Parathyroid adenoma (tissue), 2 donors: ENCODE results near the gene GNB1L.
"Not testable (repeated sequence)": the region's sequence is repeated elsewhere in the genome, so short reads cannot be mapped to it uniquely, and the experiment has no call there.

Experiments used
- H2AFZ ChIP-seq: fragments of 300-600 bp; sonication (generic); one replicate; pipeline ENCODE4 v1.7.0; 2017; ENCODE audit warnings: antibody characterized with exemption, mild to moderate bottlenecking
- H3K27ac ChIP-seq: fragments of 300-600 bp; sonication (generic); one replicate; pipeline ENCODE4 v1.7.0; 2017
- H3K27me3 ChIP-seq: fragments of 300-600 bp; sonication (generic); one replicate; pipeline ENCODE4 v1.7.0; 2017; ENCODE audit warnings: low read length; ENCODE audit not compliant: control insufficient read depth, insufficient read depth
- H3K36me3 ChIP-seq: fragments of 300-600 bp; sonication (generic); one replicate; pipeline ENCODE4 v1.7.0; 2017; ENCODE audit warnings: low read length; ENCODE audit not compliant: control insufficient read depth, insufficient read depth
- H3K4me1 ChIP-seq: fragments of 300-600 bp; sonication (generic); one replicate; pipeline ENCODE4 v1.7.0; 2017; ENCODE audit warnings: control low read depth
- H3K4me2 ChIP-seq: fragments of 300-600 bp; sonication (generic); one replicate; pipeline ENCODE4 v1.7.0; 2017; ENCODE audit warnings: low read length
- H3K4me3 ChIP-seq: fragments of 300-600 bp; sonication (generic); one replicate; pipeline ENCODE4 v1.7.0; 2017; ENCODE audit warnings: low read depth, low read length
- H3K79me2 ChIP-seq: fragments of 300-600 bp; sonication (generic); one replicate; pipeline ENCODE4 v1.7.0; 2017; ENCODE audit warnings: control low read depth
- H3K9ac ChIP-seq: fragments of 300-600 bp; sonication (generic); one replicate; pipeline ENCODE4 v1.7.0; 2017; ENCODE audit warnings: mild to moderate bottlenecking
- H3K9me3 ChIP-seq: fragments of 300-600 bp; sonication (generic); one replicate; pipeline ENCODE4 v1.7.0; 2017; ENCODE audit warnings: low read length; ENCODE audit not compliant: control insufficient read depth
- TF ChIP-seq, protein P1 (sequence below): fragments of 300-600 bp; sonication (generic); IDR thresholded peaks from one replicate; pipeline ENCODE4 v1.7.0; 2017; ENCODE audit warnings: antibody characterized with exemption, mild to moderate bottlenecking
- donor health status: primary hyperparathyroidism.

GNB1L gene

DNA sequence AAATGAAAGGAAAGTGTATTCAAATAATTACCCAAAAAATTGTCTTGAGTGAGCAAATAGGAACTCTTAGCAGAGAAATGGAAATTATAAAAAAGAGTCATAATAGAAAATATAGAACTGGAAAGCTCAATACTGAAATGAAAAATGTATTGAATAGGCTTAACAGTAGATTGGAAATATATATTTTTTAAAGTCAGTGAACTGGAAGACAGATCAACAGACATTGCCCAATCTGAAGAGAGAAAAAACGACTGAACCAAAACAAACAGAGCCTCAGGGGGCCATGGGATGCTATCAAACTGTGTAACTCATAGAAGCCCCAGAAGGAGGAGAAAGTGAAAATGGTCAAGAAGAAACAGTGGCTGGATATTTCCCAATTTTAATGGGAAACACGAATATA, 61.5 kb downstream of the GNB1L start:
- Histone ChIP-seq H3K4me1 (no peaks in the 10 kb centered on the region), H3K4me3 (no peak overlapping the region), H3K27ac (no peak overlapping the region), H3K79me2 (no peaks in the 10 kb centered on the region), H3K36me3 (no peaks in the 10 kb centered on the region), H3K9ac (no peak overlapping the region), H3K9me3 (no peaks in the 10 kb centered on the region), H3K4me2 (no peak overlapping the region), H2AFZ (no peak overlapping the region), H3K27me3 (no peaks in the 10 kb centered on the region)
- TF ChIP-seq, protein P1, sequence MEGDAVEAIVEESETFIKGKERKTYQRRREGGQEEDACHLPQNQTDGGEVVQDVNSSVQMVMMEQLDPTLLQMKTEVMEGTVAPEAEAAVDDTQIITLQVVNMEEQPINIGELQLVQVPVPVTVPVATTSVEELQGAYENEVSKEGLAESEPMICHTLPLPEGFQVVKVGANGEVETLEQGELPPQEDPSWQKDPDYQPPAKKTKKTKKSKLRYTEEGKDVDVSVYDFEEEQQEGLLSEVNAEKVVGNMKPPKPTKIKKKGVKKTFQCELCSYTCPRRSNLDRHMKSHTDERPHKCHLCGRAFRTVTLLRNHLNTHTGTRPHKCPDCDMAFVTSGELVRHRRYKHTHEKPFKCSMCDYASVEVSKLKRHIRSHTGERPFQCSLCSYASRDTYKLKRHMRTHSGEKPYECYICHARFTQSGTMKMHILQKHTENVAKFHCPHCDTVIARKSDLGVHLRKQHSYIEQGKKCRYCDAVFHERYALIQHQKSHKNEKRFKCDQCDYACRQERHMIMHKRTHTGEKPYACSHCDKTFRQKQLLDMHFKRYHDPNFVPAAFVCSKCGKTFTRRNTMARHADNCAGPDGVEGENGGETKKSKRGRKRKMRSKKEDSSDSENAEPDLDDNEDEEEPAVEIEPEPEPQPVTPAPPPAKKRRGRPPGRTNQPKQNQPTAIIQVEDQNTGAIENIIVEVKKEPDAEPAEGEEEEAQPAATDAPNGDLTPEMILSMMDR, result no peak

DNA sequence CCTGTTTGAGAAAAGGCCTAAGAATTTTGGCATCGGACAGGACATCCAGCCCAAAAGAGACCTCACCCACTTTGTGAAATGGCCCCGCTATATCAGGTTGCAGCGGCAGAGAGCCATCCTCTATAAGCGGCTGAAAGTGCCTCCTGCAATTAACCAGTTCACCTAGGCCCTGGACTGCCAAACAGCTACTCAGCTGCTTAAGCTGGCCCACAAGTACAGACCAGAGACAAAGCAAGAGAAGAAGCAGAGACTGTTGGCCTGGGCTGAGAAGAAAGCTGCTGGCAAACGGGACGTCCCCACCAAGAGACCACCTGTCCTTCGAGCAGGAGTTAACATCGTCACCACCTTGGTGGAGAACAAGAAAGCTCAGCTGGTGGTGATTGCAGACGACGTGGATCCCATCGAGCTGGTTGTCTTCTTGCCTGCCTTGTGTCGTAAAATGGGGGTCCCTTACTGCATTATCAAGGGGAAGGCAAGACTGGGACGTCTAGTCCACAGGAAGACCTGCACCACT, 62.2 kb downstream of the GNB1L start:
- not testable (repeated sequence) for H3K36me3 ChIP-seq, H3K27me3 ChIP-seq

DNA sequence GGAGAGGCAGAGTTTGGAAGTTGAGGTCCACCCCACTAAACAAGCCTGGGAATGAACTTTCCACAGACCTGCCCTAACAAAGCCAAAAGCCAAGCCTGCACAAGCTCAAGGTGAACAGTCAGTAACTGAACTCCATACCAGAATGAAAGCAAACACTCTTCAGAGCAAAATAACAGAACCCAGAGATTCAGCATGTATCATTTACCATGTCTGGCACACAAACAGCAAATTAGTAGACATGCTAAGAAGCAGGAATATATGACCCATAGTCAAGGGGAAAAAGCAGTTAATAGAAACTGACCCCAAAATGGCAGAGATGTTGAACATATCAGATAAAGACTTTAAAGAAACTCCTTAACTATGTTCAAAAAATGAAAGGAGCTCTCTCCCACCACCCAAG, 62.8 kb downstream of the GNB1L start:
- Histone ChIP-seq H3K4me2 (no peak overlapping the region), H3K4me1 (no peaks in the 10 kb centered on the region), H3K27ac (no peak overlapping the region), H3K79me2 (no peaks in the 10 kb centered on the region), H3K9me3 (no peaks in the 10 kb centered on the region), H2AFZ (no peak overlapping the region), H3K4me3 (no peak overlapping the region), H3K27me3 (no peaks in the 10 kb centered on the region), H3K36me3 (no peaks in the 10 kb centered on the region), H3K9ac (no peak overlapping the region)
- TF ChIP-seq, protein P1, result no peak

More for the DNA sequence above, 62.2 kb downstream of the GNB1L start:
- not testable (repeated sequence) for H3K9me3 ChIP-seq, H3K4me3 ChIP-seq, H3K27ac ChIP-seq, H2AFZ ChIP-seq, H3K9ac ChIP-seq, H3K79me2 ChIP-seq, H3K4me1 ChIP-seq, H3K4me2 ChIP-seq

DNA sequence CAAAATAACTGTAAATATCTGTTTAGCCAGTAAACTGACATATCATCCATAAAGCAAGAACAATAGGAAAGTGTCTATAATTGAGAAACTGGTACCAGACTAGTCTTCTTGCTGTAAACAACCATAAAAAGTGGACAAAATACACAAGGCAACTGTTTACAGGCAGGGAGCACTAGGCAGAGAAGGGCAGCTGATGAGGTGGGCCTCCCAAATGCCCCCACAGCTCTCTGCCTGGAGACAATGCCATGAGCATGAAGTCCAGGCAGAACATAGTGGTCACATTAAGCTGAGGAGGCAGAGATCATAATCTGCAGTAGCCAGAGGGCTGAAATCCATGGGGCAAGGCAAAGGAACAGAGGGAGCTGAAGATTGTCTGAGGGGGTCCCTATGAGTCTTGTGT, 63.4 kb downstream of the GNB1L start:
- TF ChIP-seq, protein P1, result no peak
- Histone ChIP-seq H3K9me3 (no peaks in the 10 kb centered on the region), H3K9ac (no peak overlapping the region), H3K79me2 (no peaks in the 10 kb centered on the region), H3K4me1 (no peaks in the 10 kb centered on the region), H3K27ac (no peak overlapping the region), H2AFZ (no peak overlapping the region), H3K4me2 (no peak overlapping the region), H3K36me3 (no peaks in the 10 kb centered on the region), H3K27me3 (no peaks in the 10 kb centered on the region), H3K4me3 (no peak overlapping the region)

DNA sequence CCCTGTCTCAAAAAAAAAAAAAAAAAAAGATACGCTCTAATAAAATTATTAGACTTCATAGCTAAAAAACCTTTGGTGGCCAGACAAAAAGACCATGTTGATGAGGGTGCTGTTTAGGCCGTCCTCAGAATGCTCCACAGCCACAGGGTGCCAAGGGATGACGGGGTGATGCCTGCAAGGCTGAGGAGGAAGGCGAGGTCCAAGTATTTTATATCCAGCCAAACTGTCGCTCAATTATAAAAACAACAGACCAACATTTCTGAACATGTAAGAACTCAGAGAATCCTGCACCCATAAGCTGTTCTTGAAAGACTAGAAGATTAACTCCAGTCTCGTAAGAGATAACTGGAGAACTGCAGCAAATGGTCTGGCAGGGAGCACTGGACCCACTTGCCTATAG, 64.8 kb downstream of the GNB1L start:
- no peak overlapping the region for H2AFZ ChIP-seq
- H3K27ac ChIP-seq, result no peak overlapping the region
- H3K4me1 ChIP-seq, result no peaks in the 10 kb centered on the region
- H3K27me3 ChIP-seq, result no peaks in the 10 kb centered on the region
- no peak overlapping the region for H3K4me3 ChIP-seq
- no peak overlapping the region for H3K9ac ChIP-seq
- no peaks in the 10 kb centered on the region for H3K79me2 ChIP-seq
- H3K9me3 ChIP-seq, result no peaks in the 10 kb centered on the region
- H3K36me3 ChIP-seq, result no peaks in the 10 kb centered on the region
- TF ChIP-seq, protein P1, result no peak
- no peak overlapping the region for H3K4me2 ChIP-seq
